GM18870 (cell line): ENCODE measurements around the gene CDC6.

Experiments used
- ATAC-seq: cut with Tn5 transposase; IDR thresholded peaks from one replicate; pipeline ENCODE4 v1.9.1; 2021; ENCODE audit warnings: moderate library complexity; ENCODE audit not compliant: unreplicated experiment

CDC6 gene

DNA sequence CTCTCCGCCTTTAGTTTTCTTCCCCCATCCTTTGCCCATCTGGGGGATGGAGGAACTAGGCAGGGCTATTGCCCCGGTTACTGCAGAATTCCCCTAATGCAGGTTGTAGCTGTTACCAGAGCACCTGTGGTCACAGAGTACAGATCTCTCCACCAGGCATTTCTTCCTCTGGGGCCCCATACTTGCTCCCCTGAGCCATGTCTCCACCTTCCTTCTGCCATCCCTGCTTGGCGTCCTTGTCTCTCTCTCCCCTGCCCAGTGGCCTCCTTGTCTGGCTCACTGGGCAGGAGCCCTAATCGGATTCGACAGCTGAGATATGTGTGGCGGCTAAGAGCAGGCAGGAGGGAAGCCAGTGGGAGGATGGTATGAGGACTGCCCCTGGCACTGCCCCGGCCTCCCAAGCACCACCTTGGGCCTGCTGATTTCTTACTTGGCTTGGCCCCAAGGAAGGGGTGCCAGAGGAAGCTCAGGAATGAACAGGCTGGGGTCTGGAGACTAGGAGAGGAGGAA is 23.3 kb downstream of the CDC6 start:
- no peak for ATAC-seq

- ATAC-seq, result no peak
Measured at GRCh38 chr17:40311575-40311974, 23.9 kb downstream of the CDC6 start.

DNA sequence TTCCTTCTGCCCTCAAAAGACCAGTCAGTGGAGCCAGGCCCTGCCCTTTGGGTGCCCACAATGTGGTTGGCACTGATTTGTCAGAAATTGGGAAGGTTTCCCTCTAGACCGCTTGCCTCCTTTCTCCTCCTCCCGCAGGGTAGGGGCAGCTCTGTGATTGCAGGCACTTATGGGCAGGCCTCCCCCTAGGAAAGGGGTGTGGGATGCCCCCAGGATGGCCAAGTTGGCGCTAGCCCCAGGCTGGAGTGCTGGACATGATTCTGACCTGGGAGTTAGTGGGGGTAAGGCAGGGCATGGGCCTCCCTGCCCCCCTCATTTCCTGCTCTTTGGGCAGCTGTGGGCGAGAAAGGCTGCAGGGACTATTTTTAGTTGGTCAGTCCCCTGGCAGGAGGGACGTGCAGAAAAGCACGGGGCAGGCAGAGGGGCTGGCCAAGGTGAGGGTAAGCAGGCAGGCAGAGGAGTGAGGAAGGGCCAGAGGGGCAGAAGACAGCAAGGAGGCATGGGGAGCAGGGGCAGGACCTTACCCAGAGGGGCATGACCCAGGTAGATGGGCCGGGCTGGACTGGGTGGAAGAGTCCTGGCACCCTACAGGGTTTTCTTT is 24.6 kb downstream of the CDC6 start:
- no peak for ATAC-seq

DNA sequence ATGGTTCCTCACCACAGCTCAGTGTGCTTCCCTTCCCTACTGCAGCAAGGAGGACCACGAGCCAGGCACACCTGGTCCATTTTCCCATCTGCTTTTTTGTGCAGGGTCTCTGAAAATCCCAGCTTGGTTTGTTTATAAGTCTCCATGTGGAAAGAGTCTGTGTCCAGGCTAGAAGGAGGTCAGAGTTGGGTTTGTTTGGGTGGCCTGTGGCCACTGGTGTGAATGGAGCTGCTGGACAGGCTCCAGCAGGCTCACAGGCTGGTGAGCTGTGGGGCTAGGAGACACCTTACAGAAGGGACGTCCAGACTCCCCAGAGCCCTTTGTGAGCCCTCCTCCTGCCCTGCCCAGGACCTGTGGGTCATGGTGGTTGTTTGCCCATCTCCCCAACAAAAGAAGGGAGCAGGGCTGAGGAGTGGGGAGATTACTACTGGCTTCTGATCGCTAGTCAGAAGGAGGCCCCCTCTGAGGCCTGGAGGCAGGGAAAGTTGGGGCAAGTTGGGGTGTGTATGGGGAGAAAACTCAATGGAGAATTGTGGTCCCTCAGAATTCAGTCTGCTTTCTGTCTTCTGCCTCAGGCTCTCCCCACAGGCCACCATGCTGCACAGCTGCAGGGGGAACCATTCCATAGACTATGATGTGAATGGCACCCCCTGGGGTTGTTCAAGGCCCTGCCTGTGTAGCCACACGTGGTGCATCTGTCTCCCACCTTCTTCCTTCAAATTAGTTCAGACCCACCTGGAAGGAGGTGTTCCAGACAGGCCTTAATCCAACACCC is 25.4 kb downstream of the CDC6 start:
- no peak for ATAC-seq

GRCh38 chr17:40313668-40314583 is 26.2 kb downstream of the CDC6 start:
- ATAC-seq, result no peak

DNA sequence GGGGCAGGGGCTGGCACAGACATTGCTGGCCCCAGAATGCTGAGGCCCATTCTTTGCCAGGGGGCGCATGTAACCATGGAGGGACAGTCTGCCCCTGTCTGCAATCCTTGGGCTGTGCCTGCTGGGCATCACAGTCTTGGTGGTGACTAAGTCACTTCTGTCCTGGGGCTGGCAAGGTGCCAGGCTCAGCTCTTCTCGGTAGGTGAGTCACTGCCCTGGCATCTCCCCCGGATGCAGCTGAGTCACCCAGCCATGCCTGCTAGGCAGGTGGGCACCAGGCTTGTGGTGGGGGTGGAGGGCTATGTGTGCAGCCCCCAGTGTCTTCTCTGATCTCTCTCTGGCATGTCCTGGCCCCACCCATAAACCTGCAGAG is 26.9 kb downstream of the CDC6 start:
- no peak for ATAC-seq

GRCh38 chr17:40315206-40315605 is 27.5 kb downstream of the CDC6 start:
- no peak for ATAC-seq

- no peak for ATAC-seq
Measured at GRCh38 chr17:40315678-40316570, 28.2 kb downstream of the CDC6 start.

DNA sequence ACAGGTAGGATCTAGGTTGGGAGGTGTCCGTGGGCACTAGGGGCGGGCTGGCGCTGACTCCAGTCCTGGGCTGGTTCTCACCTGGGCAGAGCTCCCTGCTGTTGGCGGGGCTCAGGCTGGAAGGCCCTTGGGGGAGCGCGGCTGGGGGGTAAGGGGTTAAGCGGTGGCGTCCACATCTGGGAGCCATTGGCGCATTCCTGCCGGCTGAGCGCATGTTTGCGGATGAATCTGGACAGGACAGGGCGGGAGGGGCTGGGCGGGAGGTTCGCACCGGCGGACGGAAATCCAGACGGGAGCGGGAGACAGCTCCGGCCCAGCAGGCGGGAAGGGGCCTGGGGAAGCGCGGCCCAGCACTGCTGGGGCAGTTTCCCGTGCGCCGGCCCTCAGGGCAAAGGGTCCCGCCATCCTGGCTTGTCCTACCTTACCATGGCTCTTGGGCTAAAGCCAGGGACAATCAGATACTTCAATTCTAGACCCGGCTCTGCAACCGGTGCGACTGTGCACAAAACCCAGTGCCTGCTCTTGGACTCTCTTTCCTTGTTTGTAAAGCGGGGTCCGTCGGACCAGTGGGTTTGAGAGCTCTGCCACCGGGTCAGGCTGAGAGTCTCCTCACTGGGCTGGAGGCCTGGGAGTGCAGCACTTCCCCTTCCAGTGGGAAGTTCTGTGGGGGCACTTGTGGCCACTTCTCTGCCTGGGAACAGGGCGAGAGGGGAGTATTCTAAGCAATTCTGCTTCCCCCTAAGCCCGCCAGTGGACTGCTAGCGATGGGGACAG is 29.1 kb downstream of the CDC6 start:
- ATAC-seq, result no peak

DNA sequence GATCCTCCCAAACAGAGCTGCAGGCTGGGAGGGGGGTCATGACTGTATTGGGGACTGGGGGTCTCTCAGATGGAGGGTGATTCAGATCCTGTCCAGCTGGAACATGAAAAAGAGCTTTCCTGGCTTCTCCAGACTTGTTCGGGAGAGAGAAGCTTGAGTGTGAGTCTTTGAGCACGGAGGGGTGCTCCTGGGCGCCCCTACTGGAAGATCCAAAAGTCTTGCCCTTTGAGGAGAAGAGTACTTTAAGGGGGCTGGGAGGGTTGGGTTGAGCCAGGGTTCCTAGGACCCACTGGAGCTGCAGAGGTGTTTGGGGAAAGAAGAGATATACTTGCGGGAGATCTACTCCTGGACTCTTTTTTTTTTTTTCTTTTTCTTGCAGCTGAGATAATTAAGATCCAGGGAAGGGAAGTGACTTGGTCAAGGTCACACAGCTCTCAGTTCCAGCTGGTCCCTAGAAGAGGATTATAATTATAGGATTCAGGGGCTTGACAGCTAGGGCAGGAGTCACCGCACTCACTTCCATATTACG is 29.7 kb downstream of the CDC6 start:
- ATAC-seq, result no peak

- no peak for ATAC-seq
Measured at GRCh38 chr17:40317880-40318829, 30.5 kb downstream of the CDC6 start.

DNA sequence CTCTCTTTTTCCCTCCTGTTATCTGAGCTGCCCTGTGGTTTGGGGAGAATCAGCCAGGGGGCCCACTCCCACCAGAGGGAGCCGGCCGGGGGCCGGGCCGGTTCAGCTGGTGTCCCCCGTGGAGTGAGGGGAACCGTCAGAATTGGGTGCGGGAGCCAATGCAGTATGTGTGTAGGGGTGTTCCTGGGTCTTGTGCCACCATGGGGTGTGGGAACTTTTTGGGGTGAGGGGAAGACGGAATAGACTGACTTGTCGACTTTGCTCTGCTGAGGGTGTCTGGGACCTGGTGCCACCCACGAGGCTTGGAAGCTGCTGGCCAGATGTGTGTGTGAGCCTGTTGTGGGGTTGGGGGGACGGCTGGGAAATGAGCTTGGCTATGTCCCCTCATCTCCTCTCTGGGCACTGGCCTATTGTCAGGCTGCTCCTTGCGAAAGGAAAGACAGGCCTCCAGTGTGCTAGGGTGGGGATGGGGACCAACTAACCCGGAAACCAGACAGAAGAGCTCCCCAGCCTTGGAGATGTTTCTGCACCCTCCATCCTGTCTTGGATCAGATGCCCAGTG is 31.2 kb downstream of the CDC6 start:
- no peak for ATAC-seq

DNA sequence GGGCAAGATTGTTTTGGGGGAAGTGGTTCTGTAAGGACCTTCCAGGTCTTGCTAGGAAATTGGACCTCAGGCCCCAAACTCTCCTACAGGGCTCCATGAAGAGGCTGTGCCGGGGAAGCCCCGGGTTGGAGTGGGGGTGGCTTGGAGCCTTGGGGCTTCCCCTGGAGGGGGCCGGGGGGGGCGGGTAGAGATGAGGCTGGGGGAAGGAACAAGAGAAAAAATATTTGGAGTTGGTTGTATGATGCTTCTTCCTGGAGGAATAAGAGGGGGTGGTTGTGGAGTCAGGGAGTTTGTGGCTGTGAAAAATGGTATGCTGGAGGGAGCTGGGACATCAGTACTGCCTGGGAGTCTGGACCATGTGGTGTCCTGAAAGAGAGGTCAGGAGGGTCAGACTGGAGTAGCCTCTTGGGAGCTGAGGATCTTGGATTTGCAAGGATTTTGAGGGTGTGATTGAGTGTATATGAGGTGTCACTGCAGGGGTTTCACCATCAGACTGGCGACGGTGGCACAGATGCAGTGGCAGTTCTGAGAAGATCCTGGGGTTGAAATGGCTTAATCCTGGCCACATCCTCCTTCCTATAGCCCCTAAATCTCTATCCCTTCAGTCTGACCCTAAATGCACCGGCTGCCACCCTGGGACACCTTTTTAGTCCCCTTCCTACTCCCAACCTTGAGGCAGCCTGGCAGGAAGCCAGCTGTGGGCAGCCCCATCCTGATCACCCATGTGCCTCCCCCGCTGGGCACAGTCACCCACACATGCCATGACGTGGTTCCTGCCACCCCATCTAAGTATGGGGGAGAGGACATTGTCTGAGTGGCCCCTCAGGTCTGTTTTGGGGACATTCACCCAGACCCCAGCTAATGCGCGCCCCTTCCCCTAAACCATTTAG is 32.2 kb downstream of the CDC6 start:
- no peak for ATAC-seq

DNA sequence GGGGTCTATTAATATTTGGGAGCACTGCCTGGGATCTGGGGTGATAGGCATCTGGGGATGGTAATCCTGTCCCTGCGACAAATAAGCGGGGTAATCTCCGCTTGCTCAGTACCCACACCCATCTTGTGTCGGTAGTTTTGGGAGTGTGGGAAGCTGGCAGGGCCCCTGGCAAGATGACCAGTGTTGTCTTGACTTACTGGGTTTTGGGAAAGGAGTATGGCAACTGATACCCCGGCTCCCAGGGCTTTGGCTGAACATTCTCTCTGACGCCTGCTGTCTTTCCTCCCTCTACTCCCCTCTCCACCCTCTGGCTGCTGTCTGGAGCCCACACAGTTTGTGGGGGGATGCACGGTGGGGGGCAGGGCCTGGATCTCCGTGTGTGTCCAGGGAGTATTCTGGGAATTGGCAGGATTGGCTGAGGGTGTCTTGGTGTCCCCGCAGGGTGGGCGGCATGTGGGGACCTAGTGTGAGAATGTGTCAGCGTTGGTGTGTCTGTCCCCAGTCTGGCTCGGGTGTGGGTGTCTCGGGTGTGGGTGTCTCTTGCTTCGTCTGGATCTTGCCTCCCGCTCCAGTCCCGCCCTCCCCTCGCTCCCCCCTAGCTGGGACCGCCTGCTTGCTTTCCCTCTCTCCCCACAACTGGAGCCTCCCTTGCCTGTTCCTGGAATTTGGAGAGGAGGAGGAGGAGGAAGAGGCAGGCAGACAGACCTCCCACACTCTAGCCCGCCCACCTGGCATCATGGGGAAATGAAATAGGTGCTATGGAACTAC is 33.3 kb downstream of the CDC6 start:
- ATAC-seq, result no peak

DNA sequence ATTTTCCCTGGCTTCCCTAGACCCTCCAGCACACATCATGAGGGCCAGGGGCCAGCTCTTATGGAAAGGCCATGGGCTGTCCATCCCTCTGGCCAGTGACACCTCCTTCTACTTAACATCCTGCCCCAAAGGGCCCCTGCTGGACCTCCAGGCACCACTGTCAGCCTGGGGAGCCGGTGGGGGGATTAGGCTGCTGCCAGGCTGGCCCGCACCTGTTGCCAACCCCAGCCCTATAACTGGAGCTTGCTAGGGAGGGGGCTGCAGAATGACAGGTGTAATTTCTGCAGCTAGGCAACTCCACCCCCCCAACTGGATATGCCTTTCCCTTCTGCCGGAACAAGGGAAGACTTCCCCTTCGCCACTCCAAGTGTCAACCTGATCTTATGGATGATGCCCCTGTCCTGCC is 33.8 kb downstream of the CDC6 start:
- ATAC-seq, result no peak

- no peak for ATAC-seq
Measured at GRCh38 chr17:40321961-40322357, 34.3 kb downstream of the CDC6 start.
